Cardiac muscle cell (in vitro differentiated cells and primary cell): ENCODE data around the gene SKAP2. TPM values are rescaled to one million over a fixed set of nuclear protein-coding genes. Genes with fewer than 3 reads are reported as not detected.

ENCODE experiments used
- DNase-seq, 2 donors: peaks; one replicate each; pipeline versions ENCODE4 v3.0.0 to v3.0.0-alpha.2; 2010 to 2017; ENCODE audit warnings: low read depth in 1 of 2, low spot score in 1 of 2
- H3K27ac ChIP-seq: fragments of 200-600 bp; sonication (generic); 2 replicates; pipeline ENCODE4 v1.5.1; 2016
- H3K27me3 ChIP-seq: fragments of 200-600 bp; sonication (generic); 2 replicates; pipeline ENCODE4 v1.6.0; 2016; ENCODE audit warnings: control low read depth
- H3K36me3 ChIP-seq: fragments of 200-600 bp; sonication (generic); 2 replicates; pipeline ENCODE4 v1.5.1; 2016; ENCODE audit warnings: control low read depth
- H3K4me1 ChIP-seq: fragments of 200-600 bp; sonication (generic); 2 replicates; pipeline ENCODE4 v1.8.1; 2017; ENCODE audit warnings: low read depth, mild to moderate bottlenecking, mixed run types
- H3K4me3 ChIP-seq: fragments of 200-600 bp; sonication (generic); 2 replicates; pipeline ENCODE4 v1.5.1; 2016; ENCODE audit warnings: mild to moderate bottlenecking
- H3K9me3 ChIP-seq: fragments of 200-600 bp; sonication (generic); 2 replicates; pipeline ENCODE4 v1.5.1; 2017; ENCODE audit warnings: low read depth, mild to moderate bottlenecking, control low read depth
- CTCF ChIP-seq: IDR thresholded peaks from 2 replicates; pipeline ENCODE4 v1.5.1; 2012; ENCODE audit warnings: low read depth, mild to moderate bottlenecking, low read length
- polyA plus RNA-seq: library from polyadenylated mRNA; unstranded; fragments of >200 nt; fragmentation: Nextera tagmentation; extraction: Ambion mirVana; gene quantifications from 2 replicates; pipeline ENCODE4 v1.2.1, GENCODE V29; 2016
- total RNA-seq: library from RNA; depleted of rRNA; stranded (reverse); fragments of >200 nt; gene quantifications from 2 replicates; pipeline ENCODE4 v1.2.3, GENCODE V29; 2016

Gene SKAP2
- total and polyA plus RNA-seq, 2 experiments from 2014 or later = 1.2 to 2.8 TPM

GRCh38 chr7:26630941-26631580 is 233.3 kb downstream of the SKAP2 start:
- Histone ChIP-seq H3K27me3 (no peaks in the 10 kb centered on the region), H3K4me3 (no peak overlapping the region), H3K9me3 (no peaks in the 10 kb centered on the region), H3K4me1 (no peaks in the 10 kb centered on the region), H3K36me3 (no peaks in the 10 kb centered on the region), H3K27ac (no peak overlapping the region)
- TF ChIP-seq CTCF = no peak
- no peak for DNase-seq

- no peak for DNase-seq
- no peak for TF ChIP-seq CTCF
Observed at GRCh38 chr7:26630361-26630760, 234.0 kb downstream of the SKAP2 start.

GRCh38 chr7:26629696-26630095 is 234.7 kb downstream of the SKAP2 start:
- H3K9me3 ChIP-seq = no peaks in the 10 kb centered on the region
- TF ChIP-seq CTCF = no peak
- no peak for DNase-seq
- no peaks in the 10 kb centered on the region for H3K36me3 ChIP-seq
- H3K27ac ChIP-seq = no peak overlapping the region
- no peak overlapping the region for H3K4me3 ChIP-seq
- peaks cover 7% of the 10 kb centered on the region for H3K4me1 ChIP-seq
- H3K27me3 ChIP-seq = no peaks in the 10 kb centered on the region

More at GRCh38 chr7:26630361-26630760, 234.0 kb downstream of the SKAP2 start:
- Histone ChIP-seq H3K4me1 (peaks cover 2% of the 10 kb centered on the region), H3K27ac (no peak overlapping the region), H3K4me3 (no peak overlapping the region), H3K36me3 (no peaks in the 10 kb centered on the region), H3K27me3 (no peaks in the 10 kb centered on the region), H3K9me3 (no peaks in the 10 kb centered on the region)

- no peaks in the 10 kb centered on the region for H3K27me3 ChIP-seq
- no peak overlapping the region for H3K27ac ChIP-seq
- no peaks in the 10 kb centered on the region for H3K36me3 ChIP-seq
- no peak for TF ChIP-seq CTCF
- no peak for DNase-seq
- H3K4me1 ChIP-seq = peaks cover 7% of the 10 kb centered on the region
- no peak overlapping the region for H3K4me3 ChIP-seq
- no peaks in the 10 kb centered on the region for H3K9me3 ChIP-seq
Observed at GRCh38 chr7:26627891-26628341, 236.5 kb downstream of the SKAP2 start.

- Histone ChIP-seq H3K4me3 (no peak overlapping the region), H3K4me1 (peaks cover 7% of the 10 kb centered on the region), H3K27me3 (no peaks in the 10 kb centered on the region), H3K36me3 (no peaks in the 10 kb centered on the region), H3K9me3 (no peaks in the 10 kb centered on the region), H3K27ac (no peak overlapping the region)
- TF ChIP-seq CTCF = no peak
- no peak for DNase-seq
Observed at GRCh38 chr7:26627221-26627620, 237.2 kb downstream of the SKAP2 start.
